Measurements from ENCODE around the gene SPATA17.

DNA sequence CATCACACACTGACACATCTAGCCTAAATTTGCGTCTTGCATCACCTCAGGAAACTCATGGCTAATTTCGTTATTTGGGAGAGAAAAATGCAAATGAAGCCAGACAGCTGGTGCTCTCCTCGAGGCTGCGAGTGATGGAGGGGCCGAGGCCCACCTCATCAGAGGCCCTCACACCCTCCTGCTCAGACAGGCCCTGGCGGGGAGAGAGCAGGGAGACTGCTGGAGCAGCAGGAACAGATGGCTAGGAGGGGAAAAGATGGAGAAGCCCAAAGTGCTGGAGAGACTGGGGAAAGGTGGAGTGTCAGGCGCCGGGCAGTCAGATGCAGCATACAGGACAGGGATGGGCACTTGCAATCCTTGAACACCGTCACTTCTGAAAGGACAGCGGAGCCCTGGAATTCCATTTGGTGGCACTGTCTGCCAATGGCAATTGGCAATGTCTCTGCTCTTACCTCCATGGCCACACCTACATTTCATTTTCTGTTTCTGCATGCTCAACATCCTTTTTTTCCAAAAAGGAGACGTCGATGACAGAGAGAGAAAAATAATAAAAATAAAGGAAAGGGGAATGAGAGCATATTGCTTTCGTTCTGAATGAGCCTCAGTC is 286.2 kb downstream of the SPATA17 start:
- TF ChIP-seq POLR2A (IDR thresholded peaks at IDR 0.05) = no peak
- TF ChIP-seq, protein P1, sequence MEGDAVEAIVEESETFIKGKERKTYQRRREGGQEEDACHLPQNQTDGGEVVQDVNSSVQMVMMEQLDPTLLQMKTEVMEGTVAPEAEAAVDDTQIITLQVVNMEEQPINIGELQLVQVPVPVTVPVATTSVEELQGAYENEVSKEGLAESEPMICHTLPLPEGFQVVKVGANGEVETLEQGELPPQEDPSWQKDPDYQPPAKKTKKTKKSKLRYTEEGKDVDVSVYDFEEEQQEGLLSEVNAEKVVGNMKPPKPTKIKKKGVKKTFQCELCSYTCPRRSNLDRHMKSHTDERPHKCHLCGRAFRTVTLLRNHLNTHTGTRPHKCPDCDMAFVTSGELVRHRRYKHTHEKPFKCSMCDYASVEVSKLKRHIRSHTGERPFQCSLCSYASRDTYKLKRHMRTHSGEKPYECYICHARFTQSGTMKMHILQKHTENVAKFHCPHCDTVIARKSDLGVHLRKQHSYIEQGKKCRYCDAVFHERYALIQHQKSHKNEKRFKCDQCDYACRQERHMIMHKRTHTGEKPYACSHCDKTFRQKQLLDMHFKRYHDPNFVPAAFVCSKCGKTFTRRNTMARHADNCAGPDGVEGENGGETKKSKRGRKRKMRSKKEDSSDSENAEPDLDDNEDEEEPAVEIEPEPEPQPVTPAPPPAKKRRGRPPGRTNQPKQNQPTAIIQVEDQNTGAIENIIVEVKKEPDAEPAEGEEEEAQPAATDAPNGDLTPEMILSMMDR (IDR thresholded peaks at IDR 0.05) = no peak

Data from adrenal gland (tissue), 5 donors.